HEK293 (cell line): ENCODE measurements around the gene YWHAG.

Experiments used
- EGR2 ChIP-seq: fragments of 450-650 bp; formaldehyde crosslinking; IDR thresholded peaks from 2 replicates; pipeline ENCODE4 v1.5.1; 2016; ENCODE audit warnings: low read depth, missing biosample characterization, missing genetic modification characterization
- MYNN ChIP-seq: fragments of 450-650 bp; formaldehyde crosslinking; IDR thresholded peaks from 2 replicates; pipeline ENCODE4 v1.5.1; 2016; ENCODE audit warnings: missing biosample characterization, missing genetic modification characterization, borderline replicate concordance
- PRDM1 ChIP-seq: fragments of 450-650 bp; formaldehyde crosslinking; IDR thresholded peaks from 2 replicates; pipeline ENCODE4; 2016; ENCODE audit warnings: missing biosample characterization, missing genetic modification characterization
- REST ChIP-seq: fragments of 450-650 bp; formaldehyde crosslinking; IDR thresholded peaks from 2 replicates; pipeline ENCODE4 v1.5.1; 2016; ENCODE audit warnings: missing biosample characterization, missing genetic modification characterization
- ZBTB20 ChIP-seq: fragments of 450-650 bp; formaldehyde crosslinking; IDR thresholded peaks from 2 replicates; pipeline ENCODE4 v1.5.1; 2016; ENCODE audit warnings: missing biosample characterization, missing genetic modification characterization
- ZBTB8A ChIP-seq: fragments of 450-650 bp; formaldehyde crosslinking; IDR thresholded peaks from 2 replicates; pipeline ENCODE4 v1.5.1; 2016; ENCODE audit warnings: missing biosample characterization, missing genetic modification characterization
- ZNF133 ChIP-seq: fragments of 450-650 bp; formaldehyde crosslinking; IDR thresholded peaks from 2 replicates; pipeline ENCODE4 v1.5.1; 2016; ENCODE audit warnings: missing biosample characterization, missing genetic modification characterization
- ZNF2 ChIP-seq: fragments of 450-650 bp; formaldehyde crosslinking; IDR thresholded peaks from 2 replicates; pipeline ENCODE4 v1.5.1; 2016; ENCODE audit warnings: missing biosample characterization, missing genetic modification characterization
- ZNF239 ChIP-seq: fragments of 450-650 bp; formaldehyde crosslinking; IDR thresholded peaks from 2 replicates; pipeline ENCODE4 v1.5.1; 2016; ENCODE audit warnings: missing biosample characterization, missing genetic modification characterization
- ZNF398 ChIP-seq: fragments of 450-650 bp; formaldehyde crosslinking; IDR thresholded peaks from 2 replicates; pipeline ENCODE4 v1.5.1; 2017; ENCODE audit warnings: missing biosample characterization, missing genetic modification characterization
- ZNF48 ChIP-seq: fragments of 450-650 bp; formaldehyde crosslinking; IDR thresholded peaks from 2 replicates; pipeline ENCODE4 v1.5.1; 2016; ENCODE audit warnings: missing biosample characterization, missing genetic modification characterization
- ZNF501 ChIP-seq: fragments of 450-650 bp; formaldehyde crosslinking; IDR thresholded peaks from 2 replicates; pipeline ENCODE4 v1.5.1; 2016; ENCODE audit warnings: missing biosample characterization, missing genetic modification characterization
- ZNF514 ChIP-seq: fragments of 450-650 bp; formaldehyde crosslinking; IDR thresholded peaks from 2 replicates; pipeline ENCODE4 v1.5.1; 2016; ENCODE audit warnings: missing biosample characterization, missing genetic modification characterization
- ZNF530 ChIP-seq: fragments of 450-650 bp; formaldehyde crosslinking; IDR thresholded peaks from 2 replicates; pipeline ENCODE4 v1.5.1; 2016; ENCODE audit warnings: low read depth, missing biosample characterization, missing genetic modification characterization
- ZNF585B ChIP-seq: fragments of 450-650 bp; formaldehyde crosslinking; IDR thresholded peaks from 2 replicates; pipeline ENCODE4 v1.5.1; 2016; ENCODE audit warnings: missing biosample characterization, missing genetic modification characterization
- ZNF596 ChIP-seq: fragments of 450-650 bp; IDR thresholded peaks from 2 replicates; pipeline ENCODE4 v1.5.0; 2018; ENCODE audit warnings: missing biosample characterization, mild to moderate bottlenecking, missing genetic modification characterization, moderate library complexity
- ZNF629 ChIP-seq: fragments of 450-650 bp; formaldehyde crosslinking; IDR thresholded peaks from 2 replicates; pipeline ENCODE4 v1.5.1; 2017; ENCODE audit warnings: missing biosample characterization, missing genetic modification characterization
- ZNF658 ChIP-seq: fragments of 450-650 bp; formaldehyde crosslinking; IDR thresholded peaks from 2 replicates; pipeline ENCODE4; 2016; ENCODE audit warnings: missing biosample characterization, missing genetic modification characterization
- ZNF777 ChIP-seq: fragments of 450-650 bp; formaldehyde crosslinking; IDR thresholded peaks from 2 replicates; pipeline ENCODE4 v1.5.1; 2017; ENCODE audit warnings: missing biosample characterization, missing genetic modification characterization, borderline replicate concordance
- ZSCAN16 ChIP-seq: fragments of 450-650 bp; formaldehyde crosslinking; IDR thresholded peaks from 2 replicates; pipeline ENCODE4 v1.5.1; 2016; ENCODE audit warnings: missing biosample characterization, missing genetic modification characterization
- TF ChIP-seq, protein P1 (sequence below): fragments of 450-650 bp; formaldehyde crosslinking; IDR thresholded peaks from 2 replicates; pipeline ENCODE4 v1.5.1; 2016; ENCODE audit warnings: missing biosample characterization, missing genetic modification characterization
- TF ChIP-seq, protein P2 (sequence below): fragments of 450-650 bp; formaldehyde crosslinking; IDR thresholded peaks from 2 replicates; pipeline ENCODE4 v1.5.1; 2017; ENCODE audit warnings: missing biosample characterization, mild to moderate bottlenecking, missing genetic modification characterization, moderate library complexity
- TF ChIP-seq, protein P3 (sequence below): fragments of 450-650 bp; formaldehyde crosslinking; IDR thresholded peaks from 2 replicates; pipeline ENCODE4 v1.5.1; 2016; ENCODE audit warnings: missing biosample characterization, missing genetic modification characterization, borderline replicate concordance
- TF ChIP-seq, protein P4 (sequence below): sonication (generic); formaldehyde crosslinking; IDR thresholded peaks from 2 replicates; pipeline ENCODE4 v1.8.1; 2022; ENCODE audit warnings: mild to moderate bottlenecking, moderate library complexity, missing genetic modification reagents

YWHAG gene

GRCh38 chr7:76281006-76281705, 77.6 kb downstream of the YWHAG start (continued):
- no peak for TF ChIP-seq REST (tag by site-specific recombination)
- TF ChIP-seq ZBTB8A (tag by site-specific recombination), result peak; percentile 32; the same call in 1 of the 2 replicates
- TF ChIP-seq ZNF629, result no peak
- peak; percentile 71 for TF ChIP-seq ZNF398
- TF ChIP-seq, protein P1, sequence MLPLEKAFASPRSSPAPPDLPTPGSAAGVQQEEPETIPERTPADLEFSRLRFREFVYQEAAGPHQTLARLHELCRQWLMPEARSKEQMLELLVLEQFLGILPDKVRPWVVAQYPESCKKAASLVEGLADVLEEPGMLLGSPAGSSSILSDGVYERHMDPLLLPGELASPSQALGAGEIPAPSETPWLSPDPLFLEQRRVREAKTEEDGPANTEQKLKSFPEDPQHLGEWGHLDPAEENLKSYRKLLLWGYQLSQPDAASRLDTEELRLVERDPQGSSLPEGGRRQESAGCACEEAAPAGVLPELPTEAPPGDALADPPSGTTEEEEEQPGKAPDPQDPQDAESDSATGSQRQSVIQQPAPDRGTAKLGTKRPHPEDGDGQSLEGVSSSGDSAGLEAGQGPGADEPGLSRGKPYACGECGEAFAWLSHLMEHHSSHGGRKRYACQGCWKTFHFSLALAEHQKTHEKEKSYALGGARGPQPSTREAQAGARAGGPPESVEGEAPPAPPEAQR (tag by site-specific recombination), result 0 out of 2 replicates have a peak, but pooled peaks have one; percentile 27
- TF ChIP-seq ZNF514 (tag by site-specific recombination), result no peak
- TF ChIP-seq ZBTB20 (tag by site-specific recombination), result no peak; the same call in 1 of the 2 replicates
- TF ChIP-seq ZNF530 (tag by site-specific recombination), result no peak
- TF ChIP-seq ZNF596, result peak; percentile 97
- TF ChIP-seq, protein P2, sequence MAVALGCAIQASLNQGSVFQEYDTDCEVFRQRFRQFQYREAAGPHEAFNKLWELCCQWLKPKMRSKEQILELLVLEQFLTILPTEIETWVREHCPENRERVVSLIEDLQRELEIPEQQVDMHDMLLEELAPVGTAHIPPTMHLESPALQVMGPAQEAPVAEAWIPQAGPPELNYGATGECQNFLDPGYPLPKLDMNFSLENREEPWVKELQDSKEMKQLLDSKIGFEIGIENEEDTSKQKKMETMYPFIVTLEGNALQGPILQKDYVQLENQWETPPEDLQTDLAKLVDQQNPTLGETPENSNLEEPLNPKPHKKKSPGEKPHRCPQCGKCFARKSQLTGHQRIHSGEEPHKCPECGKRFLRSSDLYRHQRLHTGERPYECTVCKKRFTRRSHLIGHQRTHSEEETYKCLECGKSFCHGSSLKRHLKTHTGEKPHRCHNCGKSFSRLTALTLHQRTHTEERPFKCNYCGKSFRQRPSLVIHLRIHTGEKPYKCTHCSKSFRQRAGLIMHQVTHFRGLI (tag by site-specific recombination), result no peak
- no peak for TF ChIP-seq ZNF658 (tag by site-specific recombination)
- TF ChIP-seq, protein P3, sequence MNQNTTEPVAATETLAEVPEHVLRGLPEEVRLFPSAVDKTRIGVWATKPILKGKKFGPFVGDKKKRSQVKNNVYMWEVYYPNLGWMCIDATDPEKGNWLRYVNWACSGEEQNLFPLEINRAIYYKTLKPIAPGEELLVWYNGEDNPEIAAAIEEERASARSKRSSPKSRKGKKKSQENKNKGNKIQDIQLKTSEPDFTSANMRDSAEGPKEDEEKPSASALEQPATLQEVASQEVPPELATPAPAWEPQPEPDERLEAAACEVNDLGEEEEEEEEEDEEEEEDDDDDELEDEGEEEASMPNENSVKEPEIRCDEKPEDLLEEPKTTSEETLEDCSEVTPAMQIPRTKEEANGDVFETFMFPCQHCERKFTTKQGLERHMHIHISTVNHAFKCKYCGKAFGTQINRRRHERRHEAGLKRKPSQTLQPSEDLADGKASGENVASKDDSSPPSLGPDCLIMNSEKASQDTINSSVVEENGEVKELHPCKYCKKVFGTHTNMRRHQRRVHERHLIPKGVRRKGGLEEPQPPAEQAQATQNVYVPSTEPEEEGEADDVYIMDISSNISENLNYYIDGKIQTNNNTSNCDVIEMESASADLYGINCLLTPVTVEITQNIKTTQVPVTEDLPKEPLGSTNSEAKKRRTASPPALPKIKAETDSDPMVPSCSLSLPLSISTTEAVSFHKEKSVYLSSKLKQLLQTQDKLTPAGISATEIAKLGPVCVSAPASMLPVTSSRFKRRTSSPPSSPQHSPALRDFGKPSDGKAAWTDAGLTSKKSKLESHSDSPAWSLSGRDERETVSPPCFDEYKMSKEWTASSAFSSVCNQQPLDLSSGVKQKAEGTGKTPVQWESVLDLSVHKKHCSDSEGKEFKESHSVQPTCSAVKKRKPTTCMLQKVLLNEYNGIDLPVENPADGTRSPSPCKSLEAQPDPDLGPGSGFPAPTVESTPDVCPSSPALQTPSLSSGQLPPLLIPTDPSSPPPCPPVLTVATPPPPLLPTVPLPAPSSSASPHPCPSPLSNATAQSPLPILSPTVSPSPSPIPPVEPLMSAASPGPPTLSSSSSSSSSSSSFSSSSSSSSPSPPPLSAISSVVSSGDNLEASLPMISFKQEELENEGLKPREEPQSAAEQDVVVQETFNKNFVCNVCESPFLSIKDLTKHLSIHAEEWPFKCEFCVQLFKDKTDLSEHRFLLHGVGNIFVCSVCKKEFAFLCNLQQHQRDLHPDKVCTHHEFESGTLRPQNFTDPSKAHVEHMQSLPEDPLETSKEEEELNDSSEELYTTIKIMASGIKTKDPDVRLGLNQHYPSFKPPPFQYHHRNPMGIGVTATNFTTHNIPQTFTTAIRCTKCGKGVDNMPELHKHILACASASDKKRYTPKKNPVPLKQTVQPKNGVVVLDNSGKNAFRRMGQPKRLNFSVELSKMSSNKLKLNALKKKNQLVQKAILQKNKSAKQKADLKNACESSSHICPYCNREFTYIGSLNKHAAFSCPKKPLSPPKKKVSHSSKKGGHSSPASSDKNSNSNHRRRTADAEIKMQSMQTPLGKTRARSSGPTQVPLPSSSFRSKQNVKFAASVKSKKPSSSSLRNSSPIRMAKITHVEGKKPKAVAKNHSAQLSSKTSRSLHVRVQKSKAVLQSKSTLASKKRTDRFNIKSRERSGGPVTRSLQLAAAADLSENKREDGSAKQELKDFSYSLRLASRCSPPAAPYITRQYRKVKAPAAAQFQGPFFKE (tag by site-specific recombination), result no peak
- TF ChIP-seq ZNF2 (tag by site-specific recombination), result 0 out of 2 replicates have a peak, but pooled peaks have one; percentile 40
- peak; percentile 99 for TF ChIP-seq PRDM1 (tag by site-specific recombination)
- TF ChIP-seq ZSCAN16, result no peak
- TF ChIP-seq ZNF48 (tag by site-specific recombination), result no peak
- no peak for TF ChIP-seq ZNF585B
- TF ChIP-seq MYNN (tag by site-specific recombination), result no peak
- peak; percentile 84; the same call in 1 of the 2 replicates for TF ChIP-seq ZNF777 (tag by site-specific recombination)
- TF ChIP-seq ZNF133 (tag by site-specific recombination), result no peak
- no peak for TF ChIP-seq ZNF239 (tag by site-specific recombination)
- TF ChIP-seq, protein P4, sequence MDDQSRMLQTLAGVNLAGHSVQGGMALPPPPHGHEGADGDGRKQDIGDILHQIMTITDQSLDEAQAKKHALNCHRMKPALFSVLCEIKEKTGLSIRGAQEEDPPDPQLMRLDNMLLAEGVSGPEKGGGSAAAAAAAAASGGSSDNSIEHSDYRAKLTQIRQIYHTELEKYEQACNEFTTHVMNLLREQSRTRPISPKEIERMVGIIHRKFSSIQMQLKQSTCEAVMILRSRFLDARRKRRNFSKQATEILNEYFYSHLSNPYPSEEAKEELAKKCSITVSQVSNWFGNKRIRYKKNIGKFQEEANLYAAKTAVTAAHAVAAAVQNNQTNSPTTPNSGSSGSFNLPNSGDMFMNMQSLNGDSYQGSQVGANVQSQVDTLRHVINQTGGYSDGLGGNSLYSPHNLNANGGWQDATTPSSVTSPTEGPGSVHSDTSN (CRISPR knock-in tag), result no peak
- TF ChIP-seq ZNF501 (tag by site-specific recombination), result no peak
- peak; percentile 78 for TF ChIP-seq EGR2 (tag by site-specific recombination)
